ENCODE data around the gene FBXL20. TPM values are rescaled to one million over a fixed set of nuclear protein-coding genes. Genes with fewer than 3 reads are reported as not detected.

The FBXL20 gene
- total and polyA plus RNA-seq, 2 of the 8 experiments (the other 6 are each of a cell fraction or from before 2014, with no cell fraction given): 5.5 to 11.0 TPM

DNA sequence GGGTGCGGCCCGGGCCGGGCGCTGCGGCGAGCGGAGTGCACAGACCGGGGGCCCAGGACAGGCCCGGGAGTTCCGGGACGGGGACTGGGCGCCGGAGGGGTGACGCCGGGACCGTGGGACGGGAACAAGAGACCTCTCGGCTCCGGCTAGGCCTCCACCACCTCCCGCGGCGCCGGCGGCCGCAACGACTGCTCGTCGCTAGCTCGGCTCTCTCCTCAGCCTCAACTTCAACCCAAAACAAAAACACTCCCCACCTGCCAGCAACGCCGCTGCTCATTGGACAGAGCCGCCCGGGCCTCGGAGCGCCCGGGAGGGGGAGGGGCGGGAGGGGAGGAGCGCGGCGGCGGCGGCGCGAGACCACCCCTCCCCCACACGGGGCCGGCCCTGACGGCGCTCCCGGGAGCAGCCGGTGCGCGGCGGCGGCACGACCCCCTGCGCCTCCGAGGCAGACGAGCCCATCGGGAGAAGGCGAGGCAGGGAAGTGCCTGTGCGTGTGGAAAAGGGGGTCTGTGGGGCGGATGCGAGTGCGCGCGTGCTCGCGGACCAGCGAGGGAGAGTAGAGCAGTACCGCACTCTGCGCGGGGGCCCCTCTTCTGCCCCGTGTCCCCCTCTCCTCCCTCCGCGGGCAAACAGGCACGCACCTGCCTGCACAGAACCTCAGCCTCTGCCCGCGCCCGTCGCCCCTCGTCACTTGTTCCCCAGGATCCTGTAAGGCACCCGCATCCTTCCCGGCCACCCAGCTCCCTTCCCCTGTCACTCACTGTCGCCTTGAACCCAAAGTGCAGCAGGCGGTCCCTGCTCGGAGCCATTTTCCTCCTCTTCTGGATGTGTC lies at the start of gene FBXL20 (continued):
- TF ChIP-seq, protein P1, sequence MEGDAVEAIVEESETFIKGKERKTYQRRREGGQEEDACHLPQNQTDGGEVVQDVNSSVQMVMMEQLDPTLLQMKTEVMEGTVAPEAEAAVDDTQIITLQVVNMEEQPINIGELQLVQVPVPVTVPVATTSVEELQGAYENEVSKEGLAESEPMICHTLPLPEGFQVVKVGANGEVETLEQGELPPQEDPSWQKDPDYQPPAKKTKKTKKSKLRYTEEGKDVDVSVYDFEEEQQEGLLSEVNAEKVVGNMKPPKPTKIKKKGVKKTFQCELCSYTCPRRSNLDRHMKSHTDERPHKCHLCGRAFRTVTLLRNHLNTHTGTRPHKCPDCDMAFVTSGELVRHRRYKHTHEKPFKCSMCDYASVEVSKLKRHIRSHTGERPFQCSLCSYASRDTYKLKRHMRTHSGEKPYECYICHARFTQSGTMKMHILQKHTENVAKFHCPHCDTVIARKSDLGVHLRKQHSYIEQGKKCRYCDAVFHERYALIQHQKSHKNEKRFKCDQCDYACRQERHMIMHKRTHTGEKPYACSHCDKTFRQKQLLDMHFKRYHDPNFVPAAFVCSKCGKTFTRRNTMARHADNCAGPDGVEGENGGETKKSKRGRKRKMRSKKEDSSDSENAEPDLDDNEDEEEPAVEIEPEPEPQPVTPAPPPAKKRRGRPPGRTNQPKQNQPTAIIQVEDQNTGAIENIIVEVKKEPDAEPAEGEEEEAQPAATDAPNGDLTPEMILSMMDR (IDR thresholded peaks at IDR 0.05; ENCODE audit: control extremely low read depth in 1 of 3, insufficient read depth in 1 of 3, low read depth in 1 of 3, low read length in 3 of 3): no peak
- no peak for TF ChIP-seq ZNF274 (IDR thresholded peaks at IDR 0.05; ENCODE audit: borderline replicate concordance, extremely low read depth, low read length)
- no peak for TF ChIP-seq BRCA1 (IDR thresholded peaks at IDR 0.05; ENCODE audit: low read depth, low read length)
- TF ChIP-seq CBX8 (IDR thresholded peaks at IDR 0.05; ENCODE audit: borderline replicate concordance, low read depth, low read length): no peak
- TF ChIP-seq, protein P2, sequence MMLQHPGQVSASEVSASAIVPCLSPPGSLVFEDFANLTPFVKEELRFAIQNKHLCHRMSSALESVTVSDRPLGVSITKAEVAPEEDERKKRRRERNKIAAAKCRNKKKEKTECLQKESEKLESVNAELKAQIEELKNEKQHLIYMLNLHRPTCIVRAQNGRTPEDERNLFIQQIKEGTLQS (IDR thresholded peaks at IDR 0.05; ENCODE audit: insufficient read depth, low read depth, low read length): no peak
- no peak for TF ChIP-seq KDM1A (IDR thresholded peaks at IDR 0.05; ENCODE audit: borderline replicate concordance, low read length)
- no peak for TF ChIP-seq GTF2F1 (IDR thresholded peaks at IDR 0.05; ENCODE audit: borderline replicate concordance, low read depth, low read length)
- no peak for TF ChIP-seq TCF12 (IDR thresholded peaks at IDR 0.05; ENCODE audit: low read depth, low read length)
- TF ChIP-seq SIX5 (IDR thresholded peaks at IDR 0.05; ENCODE audit: low read depth, low read length): no peak
- peak; percentile 92 for TF ChIP-seq KDM4A (IDR thresholded peaks at IDR 0.05; ENCODE audit: low read depth, low read length, severe bottlenecking)
- TF ChIP-seq, protein P3, sequence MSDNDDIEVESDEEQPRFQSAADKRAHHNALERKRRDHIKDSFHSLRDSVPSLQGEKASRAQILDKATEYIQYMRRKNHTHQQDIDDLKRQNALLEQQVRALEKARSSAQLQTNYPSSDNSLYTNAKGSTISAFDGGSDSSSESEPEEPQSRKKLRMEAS (IDR thresholded peaks at IDR 0.05): peak; percentile 50
- TF ChIP-seq SIRT6 (IDR thresholded peaks at IDR 0.05; ENCODE audit: low read length): no peak
- TF ChIP-seq MAFK (IDR thresholded peaks at IDR 0.05; ENCODE audit: low read depth, low read length): no peak
- TF ChIP-seq JUND (IDR thresholded peaks at IDR 0.05; ENCODE audit: low read length): no peak
- no peak for TF ChIP-seq BCL11A (IDR thresholded peaks at IDR 0.05; ENCODE audit: low read depth in 2 of 2, low read length in 2 of 2)

All from H1 (cell line).